HG03558 (cell line): ENCODE results near the gene SH3GLB2.

Experiments
- ATAC-seq: cut with Tn5 transposase; IDR thresholded peaks from one replicate; pipeline ENCODE4 v1.9.1; 2021; ENCODE audit warnings: moderate number of reproducible peaks; ENCODE audit not compliant: unreplicated experiment; ENCODE audit errors: extremely low read depth

Gene SH3GLB2

GRCh38 chr9:129028192-129028966 lies at the start of gene SH3GLB2:
Gene SH3GLB2, minus strand, starts transcription at chr9:129028331. Its CDS starts 177 bp downstream, at chr9:129028154.
- peak; percentile 41 for ATAC-seq

- ATAC-seq, result no peak
Observed at GRCh38 chr9:129077236-129077635, 49.1 kb upstream of the SH3GLB2 start.

GRCh38 chr9:129076640-129077037 lies 48.5 kb upstream of the SH3GLB2 start:
- ATAC-seq, result no peak

GRCh38 chr9:129075996-129076639 lies 48.0 kb upstream of the SH3GLB2 start:
- ATAC-seq, result no peak

DNA sequence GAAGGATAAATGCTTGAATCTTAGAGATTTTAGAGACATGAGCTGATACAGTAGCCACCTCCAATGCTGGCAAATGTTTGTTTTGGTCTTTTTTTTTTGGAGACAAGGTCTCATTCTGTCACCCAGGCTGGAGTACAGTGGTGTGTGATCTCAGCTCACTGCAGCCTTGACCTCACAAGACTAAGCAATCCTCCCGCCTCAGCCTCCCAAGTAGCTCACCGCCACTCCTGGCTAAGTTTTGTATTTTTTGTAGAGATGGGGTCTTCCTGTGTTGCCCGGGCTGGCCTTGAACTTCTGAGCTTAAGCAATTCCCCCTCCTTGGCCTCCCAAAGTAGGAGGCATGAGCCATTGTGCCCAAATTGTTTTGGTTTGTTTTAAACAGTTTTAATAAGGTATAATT lies 46.0 kb upstream of the SH3GLB2 start:
- ATAC-seq, result no peak

DNA sequence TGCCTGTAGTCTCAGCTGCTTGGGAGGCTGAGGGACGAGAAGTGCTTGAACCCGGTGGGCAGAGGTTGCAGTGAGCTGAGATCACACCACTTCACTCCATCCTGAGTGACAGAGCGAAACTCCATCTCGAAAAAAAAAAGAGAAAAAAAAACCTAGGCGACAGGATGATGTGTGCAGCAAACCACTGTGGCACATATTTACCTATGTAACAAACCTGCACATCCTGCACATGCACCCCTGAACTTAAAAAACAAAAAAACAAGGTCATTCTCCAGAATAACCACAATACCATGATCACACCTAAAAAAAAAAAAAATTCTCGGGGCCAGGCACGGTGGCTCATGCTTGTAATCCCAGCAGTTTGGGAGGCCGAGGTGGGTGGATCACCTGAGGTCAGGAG lies 45.3 kb upstream of the SH3GLB2 start:
- ATAC-seq, result no peak

DNA sequence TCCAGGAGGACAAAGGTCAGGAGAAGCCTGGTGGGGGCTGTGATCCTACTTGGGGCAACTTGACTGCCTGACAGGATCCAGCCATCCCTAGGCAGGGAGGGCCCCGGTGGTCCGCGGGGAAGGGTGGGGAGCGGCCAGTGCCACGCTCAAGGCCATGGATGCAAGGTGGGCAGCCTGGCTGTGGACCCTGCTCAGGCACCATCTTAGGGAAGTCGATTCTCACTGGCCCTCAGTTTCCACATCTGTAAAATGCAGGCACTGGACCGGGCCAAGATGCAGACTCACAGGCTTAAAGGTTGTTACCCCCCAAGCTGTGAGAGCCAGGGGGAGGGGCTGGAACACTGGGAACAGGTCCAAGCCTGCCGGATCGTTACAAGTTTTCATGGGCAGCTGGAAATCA lies 44.0 kb upstream of the SH3GLB2 start:
- ATAC-seq, result no peak

DNA sequence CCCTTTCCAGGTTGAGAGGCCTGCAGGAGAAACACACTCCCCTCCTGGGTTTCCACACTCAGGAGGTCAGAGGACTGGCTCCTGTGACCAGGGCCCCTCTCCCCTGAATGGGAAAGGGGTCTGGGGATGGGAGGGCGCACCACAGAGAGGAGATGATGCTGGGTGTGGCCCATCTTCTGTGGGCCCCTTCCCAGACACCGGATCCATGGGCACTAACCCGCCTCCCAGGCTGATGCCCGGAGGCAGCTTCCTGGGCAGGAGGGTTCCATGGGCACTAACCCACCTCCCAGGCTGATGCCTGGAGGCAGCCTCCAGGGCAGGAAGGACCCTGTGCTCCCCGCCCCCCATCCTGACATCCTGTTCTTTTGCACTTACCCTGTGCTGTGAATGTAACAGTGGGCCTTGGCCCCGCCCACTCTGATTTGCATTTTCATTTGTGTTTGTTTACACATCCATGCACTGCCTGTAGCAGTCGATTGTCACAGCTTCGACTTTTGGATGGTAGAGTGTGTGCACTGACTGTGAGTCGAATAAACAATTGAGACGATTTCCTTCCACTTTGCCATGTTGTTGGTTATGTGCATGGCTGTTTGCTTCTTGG lies 43.5 kb upstream of the SH3GLB2 start:
- ATAC-seq, result no peak

DNA sequence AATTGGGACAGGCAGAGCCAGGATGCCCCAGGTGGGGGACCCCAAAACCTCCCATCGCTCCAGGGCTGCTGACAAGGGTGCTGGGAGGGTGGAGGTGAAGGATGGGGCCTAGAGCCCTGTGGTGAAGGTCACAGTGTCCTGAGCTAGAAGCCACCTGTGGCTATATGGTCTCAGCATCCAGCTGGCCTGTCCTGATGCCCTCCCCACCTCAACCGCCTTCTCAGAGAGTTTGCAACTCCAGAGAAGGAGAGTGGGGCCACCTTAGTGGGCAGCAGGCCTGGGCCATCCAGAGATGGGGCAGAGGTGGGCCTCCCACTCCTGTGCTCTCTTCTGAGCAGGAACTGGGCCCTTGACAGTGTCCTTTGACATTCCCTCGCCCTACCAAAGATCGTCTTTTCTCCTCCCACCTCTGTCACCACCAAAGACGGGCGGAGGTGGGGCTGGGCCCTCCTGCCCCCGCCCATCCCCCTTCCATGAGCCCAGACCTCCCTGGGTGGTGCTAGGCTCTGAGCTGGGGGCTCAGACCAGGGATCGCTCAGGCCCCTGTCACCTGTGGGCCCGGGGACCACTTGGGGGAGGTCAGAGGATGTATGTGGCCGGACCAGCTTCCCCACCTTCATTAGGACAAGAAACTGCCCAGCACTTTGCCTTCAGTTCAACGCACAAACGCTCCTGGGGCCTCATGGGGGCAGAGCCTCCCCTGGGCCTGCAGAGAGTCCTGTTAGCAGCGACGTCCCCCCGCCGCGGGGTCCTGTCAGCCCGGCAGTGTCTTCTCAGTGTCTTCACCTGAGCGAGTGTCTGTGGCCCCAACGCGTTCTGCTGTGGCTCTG lies 42.8 kb upstream of the SH3GLB2 start:
- no peak for ATAC-seq

DNA sequence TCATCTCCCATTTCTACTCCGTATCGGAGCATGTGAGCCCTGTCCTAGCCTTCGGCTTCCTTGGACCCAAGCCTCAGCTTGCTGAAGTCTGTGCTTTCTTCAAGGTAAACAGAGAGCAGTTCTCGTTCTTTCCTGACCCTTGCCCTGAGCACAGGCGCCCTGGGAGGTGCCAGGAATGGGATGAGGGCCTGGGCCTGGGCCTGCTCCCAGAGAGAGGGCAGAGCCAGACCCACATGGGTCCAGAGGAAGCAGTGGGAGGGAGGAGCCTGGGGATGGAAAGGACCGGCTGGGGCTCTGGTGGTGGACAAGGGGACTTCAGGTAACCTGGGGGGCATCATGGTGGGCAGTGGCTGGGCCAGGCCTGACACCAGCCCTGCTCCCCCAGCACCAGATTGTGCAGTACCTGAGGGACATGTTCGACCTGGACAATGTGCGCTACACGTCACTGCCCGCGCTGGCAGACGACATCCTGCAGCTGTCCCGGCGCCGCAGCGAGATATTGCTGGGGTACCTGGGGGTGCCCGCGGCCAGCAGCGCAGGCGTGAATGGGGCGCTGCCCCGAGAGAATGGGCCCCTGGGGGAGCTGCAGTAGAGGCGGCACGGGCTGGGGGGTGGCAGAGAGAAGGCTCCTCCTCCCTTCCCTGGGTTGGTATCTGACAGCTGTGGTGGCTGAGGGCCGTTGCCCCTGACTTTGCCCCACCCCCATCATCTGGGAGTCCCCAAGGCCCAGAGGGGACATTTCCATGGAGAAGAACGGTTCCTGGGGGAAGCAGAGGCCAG lies 41.9 kb upstream of the SH3GLB2 start:
- ATAC-seq, result no peak

- ATAC-seq, result no peak
Observed at GRCh38 chr9:129068990-129069861, 41.1 kb upstream of the SH3GLB2 start.

- ATAC-seq, result no peak
Observed at GRCh38 chr9:129068110-129068509, 40.0 kb upstream of the SH3GLB2 start.

GRCh38 chr9:129064499-129064908 lies 36.4 kb upstream of the SH3GLB2 start:
- ATAC-seq, result no peak

- ATAC-seq, result no peak
Observed at GRCh38 chr9:129063061-129063460, 34.9 kb upstream of the SH3GLB2 start.

DNA sequence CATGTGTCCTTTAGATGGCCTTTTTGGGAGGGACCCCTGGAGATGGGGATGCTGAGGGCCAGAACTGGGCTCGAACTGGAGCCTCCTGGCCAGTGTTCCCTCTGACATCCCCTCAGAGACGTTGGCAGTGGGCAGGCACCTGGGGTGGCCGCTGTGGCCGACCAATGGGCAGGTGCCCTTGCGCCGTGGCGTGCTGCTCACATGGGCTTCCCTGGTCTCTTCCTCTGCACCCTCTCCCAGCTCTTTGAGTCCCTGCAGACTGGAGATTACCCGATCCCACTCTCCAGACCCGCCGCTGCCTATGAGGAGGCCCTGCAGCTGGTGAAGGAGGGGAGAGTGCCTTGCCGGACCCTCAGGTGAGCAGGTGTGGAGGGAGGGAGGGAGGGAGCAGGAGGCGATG lies 32.9 kb upstream of the SH3GLB2 start:
- ATAC-seq, result no peak

DNA sequence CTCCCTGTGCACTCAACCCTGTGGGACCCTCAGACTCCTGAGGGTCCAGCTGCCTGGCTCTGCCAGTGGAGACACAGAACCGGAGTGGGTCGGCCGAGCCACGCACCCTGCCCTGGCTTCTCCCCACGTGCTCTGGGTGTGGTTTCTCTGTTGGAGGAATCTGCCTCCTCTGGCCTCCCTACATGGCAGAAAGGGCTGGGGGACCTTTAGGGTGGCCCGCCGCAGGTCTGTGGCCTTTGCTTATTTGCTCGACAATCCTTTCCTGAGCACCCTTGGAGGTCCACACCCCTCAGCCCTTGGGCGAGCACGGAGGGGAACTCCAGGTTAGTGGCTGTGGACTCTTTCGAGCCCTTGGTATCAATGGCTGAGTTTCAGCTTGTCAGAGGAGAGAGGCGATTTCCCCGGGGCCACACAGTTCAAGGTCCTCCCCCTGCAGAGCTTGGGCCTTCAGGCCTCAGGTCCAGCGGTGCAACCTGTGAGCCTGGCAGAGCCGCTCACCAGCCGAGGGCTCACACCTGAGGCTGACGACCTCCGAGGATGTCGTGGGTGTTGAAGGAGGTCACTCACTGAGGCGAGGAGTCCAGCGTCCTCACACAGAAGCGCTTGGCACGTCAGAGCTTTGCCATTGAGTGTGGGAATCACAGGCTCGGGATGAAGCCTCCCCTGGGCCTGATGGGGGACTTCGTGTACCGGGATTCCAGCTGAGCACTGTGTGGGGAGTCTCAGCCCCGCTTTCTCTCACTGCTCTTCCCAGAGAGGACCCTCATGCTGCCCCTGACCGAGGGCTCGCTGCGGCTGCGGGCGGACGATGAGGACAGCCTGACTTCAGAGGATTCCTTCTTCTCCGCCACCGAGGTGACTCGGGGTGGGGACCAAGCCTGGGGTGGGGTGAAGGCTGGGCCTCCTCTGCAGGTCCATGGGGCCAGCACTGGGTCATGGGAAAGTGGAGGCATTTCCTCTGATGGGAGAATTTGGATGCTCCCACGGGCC lies 32.0 kb upstream of the SH3GLB2 start:
- ATAC-seq, result no peak

DNA sequence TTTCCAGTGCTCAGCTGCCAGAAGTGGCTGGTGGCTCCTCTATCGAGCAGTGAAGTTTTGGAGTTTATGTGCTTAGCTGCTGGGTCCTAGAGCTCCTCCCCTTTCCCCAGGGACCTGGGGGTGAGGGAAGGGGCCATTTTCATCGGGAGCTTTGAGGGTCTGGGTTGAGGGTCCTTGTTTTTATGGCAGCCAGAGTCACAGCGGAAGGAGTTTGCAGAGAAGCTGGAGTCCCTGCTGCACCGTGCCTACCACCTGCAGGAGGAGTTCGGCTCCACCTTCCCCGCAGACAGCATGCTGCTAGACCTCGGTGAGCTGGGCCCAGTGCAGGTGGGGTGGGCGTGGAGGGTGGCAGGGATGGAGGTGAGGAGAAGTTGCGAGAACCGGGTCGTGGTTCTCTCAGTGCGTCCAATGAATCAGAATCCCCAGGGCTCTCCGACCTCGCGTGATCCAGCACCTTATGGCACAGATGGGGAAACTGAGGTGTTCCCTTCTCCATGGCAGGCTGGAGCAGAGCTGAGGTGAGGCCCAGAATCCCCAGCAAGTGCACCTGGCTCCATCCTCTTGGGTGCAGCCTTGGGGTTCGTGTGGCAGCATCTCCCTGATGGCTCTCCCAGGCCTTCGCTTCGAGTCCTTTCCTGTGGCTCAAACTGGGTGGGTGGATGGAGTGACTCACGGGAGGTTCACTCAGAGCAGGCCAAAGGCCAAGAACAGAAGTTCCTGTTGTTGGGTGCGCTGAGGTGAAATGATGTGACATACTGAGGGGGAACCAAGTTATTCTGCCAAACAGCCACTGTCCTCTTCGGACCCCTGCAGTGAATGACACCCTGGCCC lies 31.0 kb upstream of the SH3GLB2 start:
- ATAC-seq, result no peak
